Forelimb muscle (tissue), 1 donor: Measurements from ENCODE around the gene ADAMTS6. TPM values are rescaled to one million over a fixed set of nuclear protein-coding genes. Genes with fewer than 3 reads are reported as not detected.

ENCODE experiments used
- DNase-seq: peaks from one replicate; pipeline ENCODE4 v3.0.0-alpha.2; 2013; ENCODE audit warnings: low read depth
- polyA plus RNA-seq: library from polyadenylated mRNA; unstranded; fragments of 120-200 nt; gene quantifications from one replicate; pipeline ENCODE4 v1.2.1, GENCODE V29; 2013; ENCODE audit not compliant: insufficient read length

The ADAMTS6 gene
- polyA plus RNA-seq, 1 donor, result 0.89 TPM

DNA sequence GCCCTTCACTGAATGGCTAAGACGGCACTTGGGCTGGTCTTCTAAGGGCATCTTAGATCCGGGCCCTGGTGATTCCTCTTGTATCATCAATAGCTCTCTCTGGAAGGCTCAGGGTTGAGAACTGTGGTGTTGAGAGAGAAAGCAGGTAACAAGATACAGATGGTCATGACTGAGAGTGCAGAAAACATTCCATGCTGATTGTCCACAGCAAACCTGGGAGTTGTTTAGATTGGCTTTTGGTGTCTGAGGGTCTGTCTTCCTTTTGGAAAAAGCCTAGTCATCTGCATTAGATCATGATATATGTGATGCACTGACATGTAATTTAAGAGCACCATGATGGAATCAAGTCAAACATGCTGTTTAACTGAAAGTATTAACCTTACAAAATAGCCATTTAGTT is 331.9 kb downstream of the ADAMTS6 start:
- no peak for DNase-seq

DNA sequence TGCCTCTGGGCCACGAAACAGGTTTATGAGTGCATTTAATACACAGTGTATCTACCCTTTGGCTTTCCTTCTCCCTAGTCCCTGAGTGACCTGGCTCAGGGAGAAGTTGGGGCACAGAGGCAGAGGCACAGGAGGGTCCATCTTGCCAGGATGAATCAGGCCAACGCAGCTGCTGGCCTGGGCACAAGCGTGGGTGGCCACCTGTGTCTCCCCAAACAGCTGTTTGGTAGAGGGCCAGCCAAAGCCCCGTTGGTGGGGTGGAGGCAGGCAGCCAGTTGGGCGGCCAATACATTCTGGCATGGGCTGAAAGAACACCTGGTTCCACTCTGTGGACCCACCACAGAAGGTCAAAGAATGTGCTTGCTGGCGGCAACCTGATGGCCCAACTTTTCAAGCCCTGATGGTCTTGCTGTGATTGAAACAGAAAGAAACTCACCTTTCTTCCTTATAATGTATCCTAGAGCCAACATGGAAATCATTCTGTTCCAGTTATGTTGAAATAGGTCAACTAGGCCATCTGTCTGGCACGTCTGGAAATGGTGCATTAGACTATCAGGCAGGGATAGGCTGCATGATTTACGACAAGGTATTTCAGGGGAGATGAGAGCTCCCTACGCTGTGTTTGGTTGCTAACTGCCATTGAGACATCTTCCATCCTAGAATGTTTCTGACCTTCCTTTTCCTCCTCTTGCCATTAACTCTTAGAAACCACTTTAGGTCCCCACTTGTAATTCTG is 337.4 kb downstream of the ADAMTS6 start:
- DNase-seq, result no peak

DNA sequence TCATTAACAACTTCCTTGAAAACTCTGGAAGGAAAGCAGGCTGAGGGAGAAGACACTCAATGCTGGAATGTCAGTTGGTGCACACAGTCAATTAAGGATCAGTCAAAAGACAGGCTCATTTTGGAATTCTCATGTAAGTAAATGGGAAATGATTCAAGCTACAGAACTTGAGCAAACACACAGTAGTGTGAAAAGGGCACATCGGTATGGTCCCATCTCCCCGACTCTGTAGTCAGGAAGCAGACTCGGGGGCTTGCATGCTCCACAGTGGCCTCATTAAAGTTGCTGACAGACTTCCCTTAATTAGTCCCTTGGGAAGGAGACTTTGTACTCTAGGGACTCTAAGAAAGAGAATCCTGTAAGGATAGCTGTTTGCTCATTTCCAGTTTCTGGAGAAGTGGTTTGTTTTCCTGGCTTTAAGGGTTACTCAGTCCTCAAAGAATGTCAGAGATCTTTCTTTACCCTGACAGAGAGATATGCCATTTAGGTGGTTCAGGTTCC is 339.2 kb downstream of the ADAMTS6 start:
- no peak for DNase-seq

DNA sequence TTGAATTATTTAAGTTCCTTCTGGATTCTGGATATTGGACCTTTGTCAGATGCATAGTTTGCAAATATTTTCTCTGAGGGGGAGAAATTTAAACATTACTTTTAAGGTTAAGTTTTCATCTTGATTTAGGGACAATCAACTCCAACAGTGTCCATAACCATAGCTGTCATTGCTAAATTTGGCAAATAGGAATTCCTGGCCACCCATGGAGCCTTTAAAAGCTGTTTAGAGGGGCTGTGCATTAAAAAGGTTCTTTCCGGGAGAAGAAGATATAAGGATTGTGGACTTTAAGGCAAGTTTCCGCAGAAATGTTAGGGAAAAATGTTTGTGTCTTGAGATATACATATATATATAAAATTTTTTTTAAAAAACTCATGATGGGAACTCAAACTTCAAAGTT is 339.7 kb downstream of the ADAMTS6 start:
- no peak for DNase-seq

DNA sequence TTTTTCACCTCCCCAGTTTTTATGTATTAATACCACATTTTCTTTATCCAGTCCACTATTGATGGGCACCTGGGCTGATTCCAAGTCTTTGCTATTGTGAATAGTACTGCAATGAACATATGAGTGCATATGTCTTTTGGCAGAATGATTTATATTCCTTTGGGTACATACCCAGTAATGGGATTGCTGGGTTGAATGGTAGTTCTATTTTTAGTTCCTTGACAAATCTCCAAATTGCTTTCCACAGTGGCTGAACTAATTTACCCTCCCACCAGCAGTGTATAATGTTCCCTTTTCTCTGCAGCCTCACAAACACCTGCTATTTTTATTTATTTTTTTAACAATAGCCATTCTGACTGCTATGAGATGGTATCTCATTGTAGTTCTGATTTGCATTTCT is 340.2 kb downstream of the ADAMTS6 start:
- DNase-seq, result no peak

DNA sequence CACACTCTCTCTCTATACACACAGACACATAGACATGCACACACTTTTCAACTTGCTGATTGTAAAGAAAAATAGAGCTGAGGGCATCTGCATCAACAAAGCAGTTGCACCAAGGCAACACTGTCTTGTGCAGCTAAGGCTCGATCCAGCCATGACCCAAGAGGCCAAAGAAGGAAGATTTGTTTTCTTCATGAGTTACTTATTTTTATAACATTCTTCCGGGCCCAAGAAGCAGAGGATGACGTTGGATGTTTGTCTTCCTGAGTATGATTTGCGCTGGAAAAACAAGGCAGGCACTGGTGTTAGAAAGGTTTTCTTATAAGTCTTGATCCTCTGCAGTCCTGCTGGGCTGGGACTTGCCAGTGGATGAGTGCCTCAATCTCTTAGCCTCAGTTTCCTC is 344.1 kb downstream of the ADAMTS6 start:
- DNase-seq, result no peak

DNA sequence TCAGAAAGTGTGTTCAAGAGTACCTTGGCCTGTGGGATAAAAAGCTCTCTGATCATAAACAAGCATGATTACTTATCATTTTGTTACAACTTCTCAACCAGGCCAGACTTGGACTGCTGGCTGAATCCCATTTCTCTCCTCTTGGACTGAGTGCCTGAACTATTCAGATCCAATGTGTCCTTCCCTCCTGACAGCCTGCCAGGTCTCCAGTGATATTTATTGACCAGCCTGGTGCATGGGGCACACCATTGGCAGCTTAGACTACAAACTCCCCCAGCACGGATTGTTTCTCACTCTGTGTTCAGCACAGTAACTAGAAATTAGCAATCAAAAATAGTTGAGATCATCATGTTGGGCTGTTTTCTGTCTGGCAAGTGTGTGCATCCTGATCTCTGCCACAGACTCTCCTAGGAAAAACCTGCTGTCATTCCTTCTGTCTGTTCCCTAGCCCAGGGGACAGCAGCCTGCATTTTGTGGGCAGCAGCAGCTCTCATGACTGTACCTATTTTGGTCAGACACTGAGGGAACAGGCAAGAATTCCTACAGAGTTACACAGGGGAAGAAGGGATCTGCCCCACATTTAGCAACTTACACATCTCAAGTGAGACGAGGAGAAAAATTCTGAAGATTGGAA is 348.1 kb downstream of the ADAMTS6 start:
- DNase-seq, result no peak

DNA sequence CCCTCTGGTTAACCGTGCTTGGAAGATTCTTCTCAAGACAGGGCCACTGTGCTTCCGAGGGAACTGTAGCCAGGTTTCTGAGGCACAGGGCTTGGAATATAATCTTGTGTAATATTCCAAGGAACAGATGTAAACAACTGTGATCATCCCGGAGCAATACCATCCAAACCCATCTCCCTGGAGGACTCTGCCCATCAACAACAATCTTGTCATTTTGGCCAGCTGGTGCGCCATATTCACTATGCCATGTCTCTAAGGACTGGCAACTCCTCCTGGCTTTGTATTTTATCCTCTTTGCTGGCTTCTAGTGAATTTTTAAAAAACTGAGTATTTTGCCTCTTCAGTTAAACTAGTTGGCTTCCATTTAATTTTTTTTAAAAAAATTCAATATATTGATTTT is 349.3 kb downstream of the ADAMTS6 start:
- no peak for DNase-seq

DNA sequence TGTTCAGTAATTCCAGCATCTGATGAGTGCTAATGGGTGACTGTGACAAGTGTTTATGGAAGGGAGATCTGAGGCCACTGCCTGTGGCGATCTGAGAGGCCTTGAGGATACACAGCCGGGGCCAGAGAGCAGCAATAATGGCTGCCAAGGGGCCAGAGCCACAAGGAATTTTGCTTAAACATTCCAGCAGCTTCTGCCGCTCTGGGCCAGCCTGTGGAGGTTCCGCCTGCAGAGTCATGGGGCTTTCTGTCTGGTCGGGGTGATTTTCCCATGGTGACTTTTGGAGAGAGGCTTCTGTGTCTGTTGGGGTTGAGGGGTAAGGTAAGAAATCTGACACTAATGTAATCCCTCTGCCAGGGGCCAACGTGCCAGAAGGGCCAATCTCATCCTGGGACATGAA is 353.5 kb downstream of the ADAMTS6 start:
- no peak for DNase-seq

DNA sequence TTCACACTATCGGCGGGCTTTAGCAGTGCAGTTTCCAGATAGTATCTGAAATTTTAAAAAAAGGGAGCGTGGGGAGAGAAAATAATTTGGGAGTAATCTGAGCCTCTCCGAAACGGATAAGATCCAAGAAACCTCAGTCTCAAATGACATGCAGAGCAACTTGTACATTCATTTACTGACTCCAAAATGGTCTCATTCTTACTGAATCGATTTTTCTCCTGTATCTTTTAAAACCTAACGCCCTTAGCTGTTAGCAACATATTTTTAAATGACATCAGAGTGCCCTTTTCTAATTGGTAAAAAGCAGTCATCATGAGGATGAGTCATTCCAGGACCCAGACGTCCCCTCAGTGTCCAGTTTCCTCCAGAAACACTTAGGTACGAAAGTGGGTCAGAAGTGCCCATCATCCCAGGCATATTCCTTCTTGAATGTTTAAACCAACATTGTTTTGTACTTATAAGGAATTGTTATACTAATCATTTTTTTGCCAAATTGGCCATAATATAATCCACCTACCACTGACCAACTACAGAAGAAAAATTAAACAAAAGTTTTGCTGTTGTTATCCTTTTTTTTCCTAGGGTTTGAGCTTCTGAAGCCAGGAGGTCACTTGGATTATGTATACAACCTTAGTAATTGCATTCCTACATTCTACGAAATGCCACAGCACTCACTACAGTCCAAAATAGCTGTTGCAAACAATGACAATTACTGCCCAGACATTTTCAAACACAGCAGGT is 354.4 kb downstream of the ADAMTS6 start:
- no peak for DNase-seq

DNA sequence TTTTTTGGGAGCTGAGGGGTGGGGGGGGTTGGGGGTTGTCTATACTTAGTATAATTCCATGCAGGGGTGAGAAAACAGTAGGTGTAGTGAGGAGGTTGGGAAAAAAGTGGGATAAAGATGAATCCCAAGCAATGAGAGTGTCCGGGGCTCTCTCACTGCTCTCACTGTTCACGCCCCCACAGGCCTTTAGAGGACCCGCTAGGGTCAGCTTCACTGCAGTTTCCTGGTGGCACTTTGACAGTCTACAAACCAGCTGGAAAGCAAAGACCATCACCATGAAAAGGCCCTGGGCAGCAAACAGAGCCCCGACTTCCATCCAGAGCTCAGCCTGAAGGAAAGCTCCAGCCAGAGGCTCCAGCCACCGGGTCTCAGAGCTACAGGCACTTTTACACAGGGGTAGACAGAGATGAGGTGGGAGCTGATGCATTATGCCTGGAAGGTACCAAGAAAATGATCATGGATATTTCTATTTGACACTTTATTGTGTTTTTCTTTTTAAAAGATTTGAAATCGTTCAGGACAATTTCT is 355.1 kb downstream of the ADAMTS6 start:
- DNase-seq, result no peak

DNA sequence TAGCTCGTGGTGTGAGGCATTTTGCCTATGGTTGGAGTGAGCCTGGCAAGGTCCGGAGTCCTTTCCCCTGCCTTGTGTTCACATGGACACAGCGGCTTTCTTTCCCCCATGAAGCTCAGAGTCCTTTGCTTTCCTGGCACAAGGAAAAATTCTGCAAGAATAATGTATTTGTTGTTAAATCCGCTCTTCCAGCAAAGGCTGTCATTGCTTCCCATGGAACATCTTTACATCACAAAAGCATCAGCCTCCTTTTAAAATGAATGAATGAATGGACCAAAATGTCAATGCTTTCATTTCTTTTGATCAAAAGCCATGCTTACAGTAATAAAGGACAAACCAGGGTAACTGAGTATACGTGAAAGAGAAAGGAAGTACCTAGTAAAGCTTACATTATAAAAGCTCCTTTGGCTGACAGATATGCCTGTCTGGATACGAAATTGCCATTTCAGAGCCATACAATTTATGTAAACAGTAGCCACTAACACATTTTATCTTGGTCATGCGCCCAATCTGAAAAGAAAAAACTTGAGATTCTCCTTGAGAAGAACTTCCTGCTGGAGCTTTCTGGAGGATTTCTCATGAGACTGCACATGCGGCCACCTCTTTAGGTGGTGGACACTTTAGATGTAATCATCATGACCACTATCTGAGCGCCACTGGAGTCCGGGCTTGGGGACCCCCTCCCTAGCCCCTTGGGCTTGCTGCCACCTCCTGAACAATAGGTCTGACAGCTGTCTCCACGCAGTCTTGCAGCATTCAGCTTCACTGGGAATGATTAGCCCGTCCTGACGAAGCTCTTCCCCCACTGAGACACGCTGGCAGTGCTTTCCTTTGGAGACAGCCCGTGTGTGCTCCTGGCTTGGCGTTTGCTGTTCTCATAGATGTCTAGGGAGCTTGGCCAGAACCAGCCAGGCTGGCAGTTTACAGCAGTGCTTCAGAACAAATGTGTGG is 355.9 kb downstream of the ADAMTS6 start:
- no peak for DNase-seq

DNA sequence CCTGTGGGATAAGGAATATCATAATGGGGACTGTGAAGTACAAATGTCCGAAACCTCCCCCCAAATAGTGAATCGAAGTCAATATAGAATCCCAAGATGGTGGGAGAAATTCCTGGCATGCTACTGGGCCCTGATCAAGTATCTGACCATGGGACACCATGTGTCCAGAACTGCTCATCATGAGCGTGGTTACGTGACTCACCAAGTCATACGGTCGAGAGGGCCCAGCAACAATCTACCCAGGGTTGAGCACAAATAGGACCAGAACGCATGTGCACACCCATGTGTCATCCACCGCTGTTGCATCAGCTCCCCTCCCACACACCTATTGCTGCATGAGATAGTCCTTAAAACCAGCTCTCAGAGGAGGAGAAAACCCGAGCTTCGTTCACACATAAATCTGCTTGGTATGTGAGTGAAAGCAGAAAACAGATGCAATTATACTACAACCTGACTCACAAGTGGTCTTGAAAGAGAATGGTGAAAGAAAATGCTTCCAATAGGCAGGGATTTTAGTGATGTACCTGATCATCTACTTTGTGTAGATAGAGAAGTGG is 359.8 kb downstream of the ADAMTS6 start:
- no peak for DNase-seq

DNA sequence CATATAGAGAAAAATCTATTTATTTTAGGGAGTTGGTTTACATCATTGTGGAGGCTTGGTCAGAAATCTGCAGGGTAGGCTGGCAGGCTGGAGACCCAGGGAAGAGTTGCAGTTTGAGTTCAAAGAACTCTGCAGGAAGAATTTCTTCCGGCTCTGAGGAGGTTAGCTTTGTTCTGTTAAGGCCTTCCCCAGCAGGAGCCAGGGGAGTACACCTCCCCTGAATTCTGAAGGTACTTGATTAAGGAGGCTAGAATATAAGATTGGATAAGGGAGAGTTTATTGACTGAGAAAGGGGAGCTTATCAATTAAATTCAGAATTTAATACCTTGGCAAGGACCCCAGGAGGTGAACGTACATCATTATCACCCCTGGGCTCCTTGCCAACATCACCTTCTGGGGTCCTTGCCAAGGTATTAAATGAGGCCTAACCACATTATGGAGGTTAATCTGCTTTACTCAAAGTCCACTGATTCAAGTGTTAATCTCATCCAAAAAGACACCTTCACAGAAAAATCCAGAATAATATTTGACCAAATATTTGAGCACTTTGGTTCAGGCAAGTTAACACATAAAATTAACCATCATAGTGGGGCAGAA is 361.3 kb downstream of the ADAMTS6 start:
- no peak for DNase-seq

DNA sequence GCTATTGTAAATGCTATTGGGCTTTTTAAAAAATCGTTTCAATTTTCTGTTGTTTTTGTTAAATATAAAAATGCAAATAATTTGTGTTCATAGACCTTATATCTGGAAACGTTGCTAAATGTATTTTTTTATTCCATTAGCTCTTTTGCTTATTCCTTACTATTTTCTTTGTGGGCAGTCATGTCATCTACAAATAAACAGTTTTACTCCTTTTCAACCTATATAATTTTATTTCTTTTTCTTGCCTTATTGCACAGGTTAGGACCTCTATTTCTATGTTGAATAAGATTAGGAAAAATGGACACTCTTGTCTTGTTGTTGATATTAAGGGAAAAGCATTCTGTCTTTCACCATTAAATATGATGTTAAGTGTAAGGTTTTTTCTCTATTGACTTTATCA is 364.2 kb downstream of the ADAMTS6 start:
- DNase-seq, result no peak

DNA sequence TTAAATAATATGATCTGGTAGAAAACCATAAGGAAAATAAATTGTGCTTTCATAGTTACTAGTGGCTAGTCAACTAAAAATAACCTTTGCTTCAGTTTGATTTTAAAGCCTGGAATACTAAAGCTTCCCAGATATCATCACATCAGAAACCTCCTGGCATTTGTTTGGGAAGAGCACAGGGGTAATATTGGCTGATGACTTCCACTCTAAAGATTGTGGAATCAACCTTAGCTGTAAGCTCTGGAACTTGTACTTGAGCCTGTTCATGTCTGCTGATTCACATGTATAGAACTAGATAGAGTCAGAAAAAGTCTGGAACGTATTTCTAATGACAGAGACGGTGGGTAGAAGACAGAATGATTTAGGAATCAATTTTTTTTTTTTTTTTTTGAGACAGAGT is 367.9 kb downstream of the ADAMTS6 start:
- DNase-seq, result no peak

DNA sequence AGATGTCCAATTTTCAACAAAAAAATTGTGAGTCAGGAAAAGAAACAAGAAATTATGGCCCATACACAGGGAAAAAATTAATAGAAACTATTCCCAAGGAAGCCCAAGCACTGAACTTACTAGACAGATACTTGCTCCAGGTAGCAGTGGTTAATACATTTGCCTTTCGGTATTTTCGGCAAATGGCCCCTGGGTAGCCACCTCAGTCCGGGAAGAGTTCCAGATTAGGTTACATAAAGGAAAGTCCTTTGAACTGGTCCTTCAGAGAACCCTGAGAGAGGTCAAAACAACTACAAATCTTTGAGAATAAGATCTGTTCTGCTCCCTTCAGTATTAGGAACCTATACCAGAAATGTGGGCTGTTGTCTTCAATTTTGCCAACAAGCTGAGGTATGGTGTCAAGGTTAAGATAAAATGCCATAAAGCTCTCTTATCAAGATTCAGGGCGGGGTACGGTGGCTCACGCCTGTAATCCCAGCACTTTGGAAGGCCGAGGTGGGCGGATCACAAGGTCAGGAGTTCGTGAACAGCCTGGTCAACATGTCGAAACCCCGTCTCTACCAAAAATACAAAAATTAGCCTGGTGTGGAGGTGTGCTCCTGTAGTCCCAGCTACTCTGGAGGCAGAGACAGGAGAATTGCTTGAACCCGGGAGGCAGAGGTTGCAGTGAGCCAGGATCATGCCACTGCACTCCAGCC is 369.6 kb downstream of the ADAMTS6 start:
- DNase-seq, result no peak

DNA sequence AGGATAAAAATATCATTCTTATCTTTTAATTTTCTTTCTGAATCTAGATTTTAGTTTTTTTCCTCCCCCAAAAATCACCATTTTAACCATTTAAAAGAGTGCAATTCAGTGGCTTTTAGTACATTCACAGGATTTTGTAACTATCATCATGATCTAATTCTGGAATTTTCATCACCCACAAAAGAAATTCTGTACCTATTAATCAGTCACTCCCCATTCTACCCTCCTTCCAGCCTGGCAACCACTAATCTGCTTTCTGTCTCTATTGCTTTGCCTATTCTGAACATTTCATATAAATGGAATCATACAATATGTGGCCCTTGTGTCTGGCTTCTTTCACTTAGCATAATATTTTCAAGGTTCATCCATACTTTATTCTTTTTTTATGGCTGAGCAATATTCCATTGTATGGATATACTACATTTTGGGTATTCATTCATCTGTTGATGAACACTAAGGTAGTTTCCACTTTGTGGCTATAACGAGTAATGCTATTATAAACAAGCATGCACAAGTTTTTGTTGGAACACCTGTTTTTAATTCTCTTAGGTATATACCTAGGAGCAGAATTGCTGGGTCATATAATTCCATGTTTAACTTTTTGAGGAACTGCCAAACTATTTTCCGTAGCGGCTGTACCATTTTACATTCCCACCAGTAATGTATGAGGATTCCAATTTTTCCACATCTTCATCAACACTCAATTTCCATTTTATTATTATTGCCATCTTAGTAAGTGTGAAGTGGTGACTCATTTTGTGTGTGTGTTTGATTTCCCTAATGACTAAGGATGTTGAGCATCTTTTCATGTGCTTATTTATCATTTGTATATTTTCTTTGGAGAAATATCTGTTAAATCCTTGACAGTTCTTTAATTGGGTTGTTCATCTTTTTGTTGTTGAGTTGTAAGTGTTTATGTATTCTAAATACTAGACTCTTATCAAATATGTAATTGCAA is 372.7 kb downstream of the ADAMTS6 start:
- no peak for DNase-seq

DNA sequence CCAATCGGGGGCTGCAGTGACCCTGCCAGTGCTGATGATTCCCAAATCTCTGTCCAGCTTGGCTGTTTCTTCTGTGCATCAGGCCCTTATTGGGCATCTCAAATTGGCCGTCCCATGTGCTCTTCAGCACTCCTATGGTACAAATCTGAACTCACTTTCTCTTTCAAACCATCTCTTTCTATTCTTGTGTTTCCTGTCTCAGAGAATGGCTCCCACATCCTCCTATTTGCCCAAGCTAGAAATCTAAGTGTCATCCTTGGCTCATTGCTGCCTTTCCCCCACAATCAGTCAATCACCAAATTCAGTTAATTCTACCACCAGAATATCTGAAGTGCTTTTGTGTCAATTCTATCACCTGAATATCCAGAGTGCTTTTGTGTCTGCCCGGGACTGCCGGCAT is 376.4 kb downstream of the ADAMTS6 start:
- DNase-seq, result no peak
